ENCODE measurements around the gene EYS. TPM values are rescaled to one million over a fixed set of nuclear protein-coding genes. Genes with fewer than 3 reads are reported as not detected.

The EYS gene
- total RNA-seq, 1 donor from 2014 or later, result 0.06 TPM

- no peak overlapping the region for H3K4me3 ChIP-seq (ENCODE audit: low read depth, low read length)
- no peak for TF ChIP-seq CTCF (conservative IDR thresholded peaks at IDR 0.05; ENCODE audit: low read depth, low read length)
- DNase-seq (ENCODE audit: low read depth), result no peak
These were observed 2017.6 kb downstream of the EYS start for GRCh38 chr6:63689421-63689820.

- H3K4me3 ChIP-seq (ENCODE audit: low read depth, low read length), result no peak overlapping the region
- TF ChIP-seq CTCF (conservative IDR thresholded peaks at IDR 0.05; ENCODE audit: low read depth, low read length), result no peak
- DNase-seq (ENCODE audit: low read depth), result no peak
These were observed 2021.3 kb downstream of the EYS start for GRCh38 chr6:63685446-63686379.

GRCh38 chr6:63683071-63683603 is 2023.9 kb downstream of the EYS start:
- no peak for DNase-seq (ENCODE audit: low read depth)
- H3K4me3 ChIP-seq (ENCODE audit: low read depth, low read length), result no peak overlapping the region
- no peak for TF ChIP-seq CTCF (conservative IDR thresholded peaks at IDR 0.05; ENCODE audit: low read depth, low read length)

- no peak overlapping the region for H3K4me3 ChIP-seq (ENCODE audit: low read depth, low read length)
- peak; percentile 35 for DNase-seq (ENCODE audit: low read depth)
- no peak for TF ChIP-seq CTCF (conservative IDR thresholded peaks at IDR 0.05; ENCODE audit: low read depth, low read length)
These were observed 2029.7 kb downstream of the EYS start for GRCh38 chr6:63677282-63677681.

- no peak for TF ChIP-seq CTCF (conservative IDR thresholded peaks at IDR 0.05; ENCODE audit: low read depth, low read length)
- H3K4me3 ChIP-seq (ENCODE audit: low read depth, low read length), result no peak overlapping the region
- DNase-seq (ENCODE audit: low read depth), result no peak
These were observed 2030.5 kb downstream of the EYS start for GRCh38 chr6:63676412-63677114.

GRCh38 chr6:63675138-63675537 is 2031.9 kb downstream of the EYS start:
- TF ChIP-seq CTCF (conservative IDR thresholded peaks at IDR 0.05; ENCODE audit: low read depth, low read length), result no peak
- no peak for DNase-seq (ENCODE audit: low read depth)

More at GRCh38 chr6:63675138-63675537, 2031.9 kb downstream of the EYS start:
- H3K4me3 ChIP-seq (ENCODE audit: low read depth, low read length), result no peak overlapping the region

All from epithelial cell of proximal tubule (primary cell).